Chondrocyte (in vitro differentiated cells): ENCODE measurements around the gene DST. TPM values are rescaled to one million over a fixed set of nuclear protein-coding genes. Genes with fewer than 3 reads are reported as not detected.

Source experiments
- DNase-seq: peaks from one replicate; pipeline ENCODE4 v3.0.0; 2021; ENCODE audit warnings: mixed read lengths, low spot score
- H3K27ac Mint-ChIP-seq: one replicate; pipeline ENCODE4 v1.8.0; 2021; ENCODE audit warnings: mild to moderate bottlenecking, moderate library complexity, mixed read lengths; ENCODE audit not compliant: unreplicated experiment
- H3K27me3 Mint-ChIP-seq: 2 replicates; pipeline ENCODE4 v1.8.0; 2021; ENCODE audit warnings: low read depth, mixed read lengths
- H3K36me3 Mint-ChIP-seq: 2 replicates; pipeline ENCODE4 v1.8.0; 2021; ENCODE audit warnings: low read depth, mixed read lengths
- H3K4me1 Mint-ChIP-seq: 2 replicates; pipeline ENCODE4 v1.8.0; 2021; ENCODE audit warnings: low read depth, mild to moderate bottlenecking, mixed read lengths
- H3K4me3 Mint-ChIP-seq: one replicate; pipeline ENCODE4 v1.8.0; 2021; ENCODE audit warnings: mild to moderate bottlenecking, moderate library complexity, mixed read lengths; ENCODE audit not compliant: unreplicated experiment
- H3K9me3 Mint-ChIP-seq: 2 replicates; pipeline ENCODE4 v1.8.0; 2021; ENCODE audit warnings: low read depth, mixed read lengths
- total RNA-seq: library from RNA; stranded (reverse); gene quantifications from 3 replicates; pipeline ENCODE4 v1.2.1, GENCODE V29; 2021
- TF ChIP-seq, protein P1 (sequence below): fragments of 200-600 bp; sonication (generic); IDR thresholded peaks from 2 replicates; pipeline ENCODE4 v1.5.0; 2021; ENCODE audit warnings: antibody characterized with exemption, mild to moderate bottlenecking, moderate library complexity

Gene DST
- total RNA-seq, 1 donor from 2014 or later, result 168 TPM

DNA sequence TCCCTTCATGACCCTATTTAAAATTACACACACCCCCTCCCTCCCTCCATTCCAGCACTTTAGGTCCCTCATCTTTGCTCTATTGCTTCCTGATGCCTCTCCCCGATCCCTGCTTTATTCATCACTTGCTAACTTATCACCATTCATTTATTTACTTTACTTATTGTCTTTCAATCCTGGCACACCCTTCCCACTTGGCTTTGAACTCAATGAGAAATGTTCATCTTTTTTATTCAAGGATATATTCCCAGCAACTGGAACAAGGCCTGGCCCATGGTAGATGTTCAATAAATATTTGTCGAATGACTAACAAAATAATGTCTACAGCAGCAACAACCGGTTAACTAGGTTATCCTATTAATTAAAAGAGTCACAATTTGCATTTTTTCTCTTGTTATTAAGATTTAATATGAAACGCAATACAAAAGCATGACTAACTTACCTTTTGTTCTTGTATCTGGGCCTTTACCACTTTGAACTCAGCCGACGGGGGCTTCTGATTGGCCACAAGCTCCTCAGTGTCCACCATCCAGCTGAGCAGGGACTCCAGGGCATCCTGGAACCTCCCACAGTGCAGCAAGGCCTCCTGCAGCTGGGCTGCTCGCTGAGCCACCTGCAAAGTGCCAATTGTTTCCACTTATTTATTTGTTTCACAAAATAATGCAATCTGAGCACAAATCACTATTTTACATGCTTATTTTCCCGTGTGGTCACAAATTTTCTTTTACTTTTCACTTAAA is 107.8 kb downstream of the DST start:
- no peak for DNase-seq
- no peaks in the 10 kb centered on the region for H3K9me3 Mint-ChIP-seq
- TF ChIP-seq, protein P1, sequence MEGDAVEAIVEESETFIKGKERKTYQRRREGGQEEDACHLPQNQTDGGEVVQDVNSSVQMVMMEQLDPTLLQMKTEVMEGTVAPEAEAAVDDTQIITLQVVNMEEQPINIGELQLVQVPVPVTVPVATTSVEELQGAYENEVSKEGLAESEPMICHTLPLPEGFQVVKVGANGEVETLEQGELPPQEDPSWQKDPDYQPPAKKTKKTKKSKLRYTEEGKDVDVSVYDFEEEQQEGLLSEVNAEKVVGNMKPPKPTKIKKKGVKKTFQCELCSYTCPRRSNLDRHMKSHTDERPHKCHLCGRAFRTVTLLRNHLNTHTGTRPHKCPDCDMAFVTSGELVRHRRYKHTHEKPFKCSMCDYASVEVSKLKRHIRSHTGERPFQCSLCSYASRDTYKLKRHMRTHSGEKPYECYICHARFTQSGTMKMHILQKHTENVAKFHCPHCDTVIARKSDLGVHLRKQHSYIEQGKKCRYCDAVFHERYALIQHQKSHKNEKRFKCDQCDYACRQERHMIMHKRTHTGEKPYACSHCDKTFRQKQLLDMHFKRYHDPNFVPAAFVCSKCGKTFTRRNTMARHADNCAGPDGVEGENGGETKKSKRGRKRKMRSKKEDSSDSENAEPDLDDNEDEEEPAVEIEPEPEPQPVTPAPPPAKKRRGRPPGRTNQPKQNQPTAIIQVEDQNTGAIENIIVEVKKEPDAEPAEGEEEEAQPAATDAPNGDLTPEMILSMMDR, result no peak
- H3K4me3 Mint-ChIP-seq, result no peak overlapping the region
- peaks cover 9% of the 10 kb centered on the region for H3K36me3 Mint-ChIP-seq
- no peaks in the 10 kb centered on the region for H3K27me3 Mint-ChIP-seq
- peaks cover 28% of the 10 kb centered on the region for H3K4me1 Mint-ChIP-seq
- H3K27ac Mint-ChIP-seq, result no peak overlapping the region

DNA sequence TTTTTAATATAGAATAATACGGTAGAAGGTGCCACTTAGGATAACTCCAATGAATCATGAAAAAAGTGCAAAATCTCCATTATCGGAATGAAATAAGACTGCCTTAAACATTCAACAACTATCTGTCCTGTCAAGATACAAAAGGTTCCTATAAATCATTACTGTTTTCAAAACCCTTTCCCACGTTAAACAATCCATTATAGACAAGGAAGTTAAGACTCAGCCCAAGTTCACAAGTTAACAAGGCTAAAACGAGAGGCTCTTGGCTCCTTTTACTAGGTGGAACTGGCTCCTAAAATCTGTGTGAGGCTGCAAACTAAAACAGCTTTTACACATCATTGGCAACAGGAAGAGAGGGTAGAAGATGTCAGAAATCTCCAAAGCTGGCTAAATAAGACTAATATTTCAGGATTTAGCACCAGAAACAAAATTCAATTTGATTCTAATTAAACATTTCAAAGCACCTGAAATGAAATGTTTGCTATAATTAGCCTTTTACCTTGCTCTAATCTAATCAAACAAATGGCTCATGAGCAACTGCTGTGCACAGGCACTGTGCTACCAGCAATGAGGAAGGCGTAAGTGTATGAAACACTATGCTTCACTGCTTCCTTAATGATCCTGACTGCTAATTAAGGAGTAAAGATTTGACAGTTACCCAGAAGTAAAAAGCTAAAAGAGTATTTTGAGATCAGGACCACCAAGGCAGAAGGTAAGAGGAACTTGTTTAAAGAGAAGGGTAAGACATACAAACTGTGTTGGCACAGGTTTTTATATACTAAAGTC is 109.7 kb downstream of the DST start:
- no peak for DNase-seq
- Mint-ChIP-seq H3K27ac (no peak overlapping the region), H3K9me3 (no peaks in the 10 kb centered on the region), H3K27me3 (no peaks in the 10 kb centered on the region), H3K4me3 (no peak overlapping the region), H3K4me1 (peaks cover 27% of the 10 kb centered on the region), H3K36me3 (peaks cover 17% of the 10 kb centered on the region)
- TF ChIP-seq, protein P1, result no peak

DNA sequence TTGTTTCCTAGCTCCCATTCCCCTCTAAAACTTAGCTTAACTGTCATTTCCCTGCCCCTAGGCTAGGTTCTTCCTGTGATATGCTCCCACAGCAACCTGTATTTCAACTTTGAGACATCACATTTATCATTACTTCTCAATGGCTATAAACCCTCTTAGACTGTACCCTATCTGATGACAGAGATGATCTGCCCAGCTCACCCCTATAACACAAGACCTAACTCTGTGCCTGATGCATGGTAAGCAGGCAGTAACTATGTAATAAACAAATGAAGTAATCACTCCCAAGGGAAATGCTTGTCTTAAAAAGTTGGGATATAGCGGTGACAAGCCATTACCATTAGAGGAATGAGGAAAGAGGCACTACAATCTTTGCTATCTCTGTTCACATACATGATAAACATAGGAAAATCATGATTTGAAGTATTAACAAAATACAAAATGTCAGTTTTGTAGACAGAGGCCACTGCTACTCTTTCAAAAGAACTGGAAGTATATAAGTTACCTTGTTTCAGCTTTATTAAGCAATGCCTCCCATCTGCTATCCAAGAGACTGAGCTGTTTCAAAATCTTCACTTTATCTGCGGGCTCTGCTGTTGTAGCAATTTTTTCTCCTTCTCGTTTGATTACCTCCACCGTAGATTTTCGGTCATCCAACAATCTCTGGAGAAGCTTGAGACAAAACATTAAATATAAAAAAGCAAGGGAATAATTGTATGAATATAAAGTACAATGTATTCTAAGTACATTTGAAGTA is 110.7 kb downstream of the DST start:
- no peak overlapping the region for H3K4me3 Mint-ChIP-seq
- TF ChIP-seq, protein P1, result no peak
- H3K4me1 Mint-ChIP-seq, result peaks cover 28% of the 10 kb centered on the region
- DNase-seq, result no peak
- H3K36me3 Mint-ChIP-seq, result peaks cover 19% of the 10 kb centered on the region
- H3K27me3 Mint-ChIP-seq, result no peaks in the 10 kb centered on the region
- no peak overlapping the region for H3K27ac Mint-ChIP-seq
- H3K9me3 Mint-ChIP-seq, result no peaks in the 10 kb centered on the region

DNA sequence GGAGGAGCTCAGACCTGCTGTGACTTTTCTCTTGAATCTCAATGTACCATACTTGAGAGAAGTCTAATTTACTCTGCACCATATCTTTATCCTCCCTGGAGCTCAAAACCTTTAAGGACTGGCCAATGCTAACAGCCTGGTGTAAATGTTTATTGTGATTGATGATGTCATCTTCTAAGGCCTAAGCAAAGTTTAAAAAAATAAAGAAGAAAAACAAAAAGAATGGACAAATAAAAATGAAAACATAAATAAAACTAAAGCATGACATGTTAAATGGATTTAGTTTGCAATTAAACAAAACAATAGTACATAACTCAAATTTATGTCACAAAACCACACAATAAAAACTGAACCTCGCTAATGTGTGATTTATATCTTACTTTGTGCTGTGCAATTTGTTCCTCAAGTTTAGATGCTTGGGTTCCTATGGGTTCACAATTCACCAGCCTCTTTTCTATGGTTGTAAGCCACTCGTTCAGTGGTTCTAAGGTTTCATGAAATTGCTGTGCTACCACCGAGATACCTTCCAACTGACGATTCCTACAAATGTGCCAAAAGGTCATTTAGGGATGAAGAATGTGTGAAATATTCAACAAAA is 113.0 kb downstream of the DST start:
- TF ChIP-seq, protein P1, result no peak
- Mint-ChIP-seq H3K36me3 (peaks cover 18% of the 10 kb centered on the region), H3K9me3 (no peaks in the 10 kb centered on the region), H3K4me1 (peaks cover 47% of the 10 kb centered on the region), H3K27ac (peak overlapping the region; percentile 64), H3K27me3 (no peaks in the 10 kb centered on the region), H3K4me3 (no peak overlapping the region)
- no peak for DNase-seq

DNA sequence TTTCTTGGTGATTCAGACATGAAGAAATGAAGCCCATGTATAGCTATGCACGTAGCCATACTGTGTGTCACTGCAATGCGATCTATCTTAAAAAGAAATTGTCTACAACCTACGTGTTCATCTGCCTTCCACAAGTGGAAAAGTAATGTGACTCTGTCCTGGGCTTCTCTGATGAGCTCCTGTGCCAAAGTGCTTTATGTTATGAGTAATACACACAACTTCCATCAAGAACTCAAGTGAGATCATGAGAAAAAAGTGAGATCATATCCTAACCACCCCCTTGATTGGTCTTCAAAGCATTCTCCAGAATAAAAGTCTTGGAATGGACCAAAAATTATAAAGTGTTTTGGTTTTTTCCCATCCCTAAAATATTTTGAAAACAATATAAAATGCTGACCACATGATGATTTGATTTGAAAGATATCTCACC is 114.3 kb downstream of the DST start:
- Mint-ChIP-seq H3K4me1 (peaks cover 56% of the 10 kb centered on the region), H3K27me3 (no peaks in the 10 kb centered on the region), H3K36me3 (peaks cover 16% of the 10 kb centered on the region), H3K9me3 (no peaks in the 10 kb centered on the region), H3K27ac (peak overlapping the region; percentile 72), H3K4me3 (no peak overlapping the region)
- TF ChIP-seq, protein P1, result no peak
- DNase-seq, result no peak
